AG10803 (cell line): ENCODE measurements around the gene SLC46A2.

Source experiments
- DNase-seq: peaks from one replicate; pipeline ENCODE4 v3.0.0; 2010; ENCODE audit warnings: low read depth
- H3K4me3 ChIP-seq: 2 replicates; pipeline ENCODE4 v1.5.1; 2011; ENCODE audit warnings: mild to moderate bottlenecking, low read length, control low read depth
- TF ChIP-seq, protein P1 (sequence below): conservative IDR thresholded peaks from 2 replicates; pipeline ENCODE4 v1.5.1; 2011; ENCODE audit warnings: mild to moderate bottlenecking, low read length, control low read depth, inconsistent platforms

Gene SLC46A2

DNA sequence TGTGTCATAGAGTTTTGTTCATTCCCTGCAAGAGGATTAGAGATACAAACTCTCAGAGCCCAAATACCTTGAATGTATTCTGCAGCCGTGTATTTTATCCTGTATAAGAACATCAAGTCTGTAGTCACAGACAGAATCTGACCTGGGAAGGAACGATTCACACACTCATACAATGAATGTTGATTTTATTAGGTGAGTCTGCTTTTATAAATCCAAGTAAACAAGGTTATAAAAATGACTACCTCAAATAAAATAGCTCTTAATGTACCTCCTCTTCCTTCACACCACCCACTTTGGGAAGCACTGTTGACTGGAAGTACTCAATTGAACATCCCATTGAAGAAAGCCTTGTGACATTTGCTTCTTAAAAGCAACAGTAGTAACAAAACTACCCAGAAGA, 11.9 kb downstream of the SLC46A2 start:
- no peak for DNase-seq
- TF ChIP-seq, protein P1, sequence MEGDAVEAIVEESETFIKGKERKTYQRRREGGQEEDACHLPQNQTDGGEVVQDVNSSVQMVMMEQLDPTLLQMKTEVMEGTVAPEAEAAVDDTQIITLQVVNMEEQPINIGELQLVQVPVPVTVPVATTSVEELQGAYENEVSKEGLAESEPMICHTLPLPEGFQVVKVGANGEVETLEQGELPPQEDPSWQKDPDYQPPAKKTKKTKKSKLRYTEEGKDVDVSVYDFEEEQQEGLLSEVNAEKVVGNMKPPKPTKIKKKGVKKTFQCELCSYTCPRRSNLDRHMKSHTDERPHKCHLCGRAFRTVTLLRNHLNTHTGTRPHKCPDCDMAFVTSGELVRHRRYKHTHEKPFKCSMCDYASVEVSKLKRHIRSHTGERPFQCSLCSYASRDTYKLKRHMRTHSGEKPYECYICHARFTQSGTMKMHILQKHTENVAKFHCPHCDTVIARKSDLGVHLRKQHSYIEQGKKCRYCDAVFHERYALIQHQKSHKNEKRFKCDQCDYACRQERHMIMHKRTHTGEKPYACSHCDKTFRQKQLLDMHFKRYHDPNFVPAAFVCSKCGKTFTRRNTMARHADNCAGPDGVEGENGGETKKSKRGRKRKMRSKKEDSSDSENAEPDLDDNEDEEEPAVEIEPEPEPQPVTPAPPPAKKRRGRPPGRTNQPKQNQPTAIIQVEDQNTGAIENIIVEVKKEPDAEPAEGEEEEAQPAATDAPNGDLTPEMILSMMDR, result no peak
- H3K4me3 ChIP-seq, result no peak overlapping the region

DNA sequence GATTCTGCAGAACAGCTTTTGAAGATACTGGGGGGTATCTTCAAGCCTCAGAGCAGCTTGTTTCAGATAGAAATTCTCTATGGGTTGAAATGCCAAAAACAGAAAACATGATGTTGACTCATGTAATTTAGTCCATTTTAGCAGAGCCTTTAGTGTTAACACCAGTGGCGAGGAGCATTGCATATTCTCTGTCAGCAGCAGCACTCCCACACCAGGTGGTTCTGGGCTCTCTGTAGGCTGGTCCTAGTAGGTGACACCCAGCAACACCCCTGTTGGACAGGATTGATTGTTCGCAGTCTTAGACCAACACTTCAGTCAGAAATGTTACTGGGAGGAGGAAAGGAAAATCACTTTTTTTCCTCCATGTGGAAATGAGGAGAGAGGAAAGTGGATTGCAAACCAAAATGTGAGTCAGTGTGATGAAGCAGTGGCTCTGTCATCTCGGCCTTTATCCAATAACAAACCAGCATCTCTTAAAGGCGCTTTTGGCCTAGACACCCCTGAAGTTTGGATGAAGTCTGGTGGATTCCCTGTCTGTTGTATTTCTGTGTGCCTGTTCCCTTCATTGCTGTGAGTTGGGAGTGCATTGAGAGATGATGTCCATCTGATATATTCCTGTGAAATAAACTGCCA, 16.8 kb downstream of the SLC46A2 start:
- no peak overlapping the region for H3K4me3 ChIP-seq
- DNase-seq, result no peak
- TF ChIP-seq, protein P1, result no peak

DNA sequence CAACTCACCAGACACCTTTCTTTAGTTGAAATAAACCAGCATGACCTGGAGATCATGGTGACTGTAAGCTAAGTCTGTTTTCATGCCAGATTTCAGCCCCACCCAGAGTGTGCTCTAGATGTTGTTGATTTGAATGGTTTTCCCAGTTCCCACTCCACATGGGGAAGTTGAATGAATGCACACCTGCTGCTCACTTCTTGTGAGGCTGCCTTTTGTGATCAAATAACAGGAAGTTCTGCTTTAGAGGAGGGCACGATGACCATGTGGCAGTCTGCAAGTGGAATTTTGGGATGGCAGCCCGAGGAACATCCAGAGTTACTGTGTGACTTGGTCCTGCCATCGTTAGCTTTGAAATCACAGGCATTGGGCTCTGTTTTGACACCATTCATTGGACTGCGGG, 18.7 kb downstream of the SLC46A2 start:
- H3K4me3 ChIP-seq, result no peak overlapping the region
- no peak for DNase-seq
- TF ChIP-seq, protein P1, result no peak

DNA sequence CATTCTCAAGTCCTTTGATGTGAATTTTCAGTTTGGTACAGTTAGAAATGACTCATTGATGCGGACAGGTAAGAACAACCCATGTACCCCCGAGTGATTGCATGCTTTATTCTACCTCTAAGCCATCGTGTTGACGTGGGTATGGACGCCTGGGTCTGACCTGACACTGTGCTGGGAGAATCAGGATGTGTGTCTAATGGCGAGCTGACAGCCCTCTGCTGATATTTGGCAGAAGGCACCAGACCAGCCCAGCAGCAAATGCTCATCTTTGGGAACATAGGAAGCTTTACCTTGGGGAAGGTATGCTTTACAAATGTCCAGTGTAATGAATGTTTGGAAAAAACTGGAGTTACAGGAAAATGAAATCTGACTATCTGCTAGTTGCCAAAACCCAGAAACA, 20.1 kb downstream of the SLC46A2 start:
- TF ChIP-seq, protein P1, result no peak
- H3K4me3 ChIP-seq, result no peak overlapping the region
- DNase-seq, result no peak

DNA sequence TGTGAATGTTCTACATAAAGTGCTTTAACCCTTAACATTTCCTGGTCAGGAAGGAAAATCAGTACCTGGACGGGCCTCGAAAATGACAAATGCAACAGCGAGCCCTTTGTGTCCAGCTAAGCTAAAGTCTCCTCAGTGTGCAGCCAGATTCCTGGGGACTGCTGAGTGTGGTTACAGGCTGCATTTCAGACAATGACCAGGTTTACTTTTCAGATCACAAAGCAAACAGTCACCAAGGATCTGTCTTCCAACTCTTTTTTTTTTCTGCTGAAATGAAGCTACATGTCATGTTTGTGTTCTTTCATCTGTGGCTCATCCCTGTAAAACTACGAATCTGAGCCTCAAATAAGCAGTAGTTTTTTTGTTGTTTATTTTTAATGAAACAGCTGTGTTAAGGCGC, 20.8 kb downstream of the SLC46A2 start:
- TF ChIP-seq, protein P1, result no peak
- H3K4me3 ChIP-seq, result no peak overlapping the region
- DNase-seq, result no peak

DNA sequence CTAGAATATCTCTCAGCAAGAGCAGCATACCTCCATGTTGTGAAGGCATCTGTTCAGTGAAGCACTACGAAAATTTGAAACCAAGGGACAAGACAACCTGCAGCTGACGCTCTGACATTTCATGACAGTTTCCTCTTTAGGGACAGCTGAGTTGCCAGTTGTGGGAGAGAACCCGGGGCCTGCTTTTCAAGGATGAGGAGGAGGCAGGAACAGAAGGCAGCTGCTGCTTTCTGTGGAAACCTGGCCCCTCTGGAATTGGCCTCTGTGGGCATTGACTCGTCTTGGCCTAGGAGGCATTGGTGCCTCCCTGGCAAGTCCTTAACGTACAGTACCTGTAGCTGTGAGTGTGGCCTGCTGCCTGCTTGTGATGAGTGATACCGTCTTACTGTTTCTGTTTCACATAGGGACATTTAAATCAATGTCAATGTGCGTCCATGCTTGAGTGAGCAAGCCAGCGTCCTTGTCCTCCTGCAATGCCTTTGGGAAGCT, 21.6 kb downstream of the SLC46A2 start:
- DNase-seq, result no peak
- TF ChIP-seq, protein P1, result no peak
- H3K4me3 ChIP-seq, result no peak overlapping the region

DNA sequence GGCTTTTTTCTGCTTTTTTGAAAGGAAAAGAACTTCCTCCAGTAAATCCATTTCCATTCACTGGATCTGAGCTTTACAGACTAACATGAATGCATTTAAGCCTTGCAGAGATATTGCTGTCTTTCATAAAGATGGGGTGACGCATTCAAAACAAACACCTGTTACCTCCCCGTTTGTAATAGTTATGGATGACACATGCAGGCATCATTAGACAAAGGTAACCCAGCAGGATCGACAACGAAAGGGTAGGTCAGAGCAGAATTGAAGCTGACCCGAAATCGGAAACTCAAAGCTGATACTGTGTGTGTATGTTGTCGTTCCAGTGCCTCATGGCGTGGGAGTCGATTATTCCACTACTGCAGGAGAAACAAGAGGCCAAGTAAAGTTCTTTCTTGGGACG, 22.2 kb downstream of the SLC46A2 start:
- TF ChIP-seq, protein P1, result no peak
- no peak for DNase-seq
- H3K4me3 ChIP-seq, result no peak overlapping the region
